HPDE6-E6E7 (cell line): ENCODE data around the gene PDCD1.
"Not testable (repeated sequence)": the region's sequence is repeated elsewhere in the genome, so short reads cannot be mapped to it uniquely, and the experiment has no call there.

Source experiments
- DNase-seq: peaks from one replicate; pipeline ENCODE4 v3.0.0; 2011; ENCODE audit warnings: missing footprints; ENCODE audit errors: extremely low spot score

Gene PDCD1

GRCh38 chr2:241877989-241878970, 19.6 kb upstream of the PDCD1 start:
- DNase-seq = no peak

GRCh38 chr2:241877197-241877685, 18.5 kb upstream of the PDCD1 start:
- DNase-seq = no peak

- DNase-seq = no peak
These were observed 18.0 kb upstream of the PDCD1 start for GRCh38 chr2:241876528-241877196.

- DNase-seq = not testable (repeated sequence)
These were observed 17.2 kb upstream of the PDCD1 start for GRCh38 chr2:241875754-241876527.

GRCh38 chr2:241874277-241874925, 15.7 kb upstream of the PDCD1 start:
- no peak for DNase-seq

- DNase-seq = no peak
These were observed 15.1 kb upstream of the PDCD1 start for GRCh38 chr2:241873803-241874110.

GRCh38 chr2:241873081-241873802, 14.5 kb upstream of the PDCD1 start:
- no peak for DNase-seq

GRCh38 chr2:241872313-241872642, 13.6 kb upstream of the PDCD1 start:
- no peak for DNase-seq

- no peak for DNase-seq
These were observed 13.0 kb upstream of the PDCD1 start for GRCh38 chr2:241871538-241872312.

GRCh38 chr2:241870611-241871537, 12.2 kb upstream of the PDCD1 start:
- no peak for DNase-seq

- DNase-seq = no peak
These were observed 11.4 kb upstream of the PDCD1 start for GRCh38 chr2:241870081-241870541.

- DNase-seq = no peak
These were observed 10.6 kb upstream of the PDCD1 start, which contains the start of gene RTP5 for GRCh38 chr2:241869087-241869961. Gene RTP5 (plus strand): TSS chr2:241869729. CDS start chr2:241869757, 28 bp downstream.

GRCh38 chr2:241868661-241869081, 10.0 kb upstream of the PDCD1 start:
- DNase-seq = no peak

- no peak for DNase-seq
These were observed 9.2 kb upstream of the PDCD1 start for GRCh38 chr2:241867776-241868420.

GRCh38 chr2:241866790-241867645, 8.3 kb upstream of the PDCD1 start:
- no peak for DNase-seq
